ENCODE measurements around the gene RAPGEF5.
A peak's percentile ranks its signal among the peaks of the same experiment; 100 is the strongest.

The RAPGEF5 gene

GRCh38 chr7:22399091-22399490 lies 42.1 kb upstream of the RAPGEF5 start:
- peaks cover 34% of the 10 kb centered on the region for H3K4me1 ChIP-seq
- no peak for TF ChIP-seq Cebpa-rat (IDR thresholded peaks at IDR 0.05)
- peaks cover 14% of the 10 kb centered on the region for H3K9me3 ChIP-seq
- no peak overlapping the region for H3K4me3 ChIP-seq
- H4K20me1 ChIP-seq, result no peaks in the 10 kb centered on the region
- H3K27me3 ChIP-seq, result no peaks in the 10 kb centered on the region
- H3K27ac ChIP-seq, result no peak overlapping the region
- H3K36me3 ChIP-seq, result no peaks in the 10 kb centered on the region
- H3K4me2 ChIP-seq, result no peak overlapping the region
- no peak overlapping the region for H3K9ac ChIP-seq

GRCh38 chr7:22397981-22398380 lies 41.0 kb upstream of the RAPGEF5 start:
- Histone ChIP-seq H3K36me3 (no peaks in the 10 kb centered on the region), H3K27me3 (no peaks in the 10 kb centered on the region), H3K27ac (no peak overlapping the region), H3K4me2 (no peak overlapping the region), H3K9ac (no peak overlapping the region), H3K4me1 (peaks cover 28% of the 10 kb centered on the region), H4K20me1 (no peaks in the 10 kb centered on the region), H3K4me3 (no peak overlapping the region), H3K9me3 (peaks cover 3% of the 10 kb centered on the region)
- TF ChIP-seq Cebpa-rat (IDR thresholded peaks at IDR 0.05), result no peak

- Histone ChIP-seq H3K4me1 (peaks cover 17% of the 10 kb centered on the region), H3K9me3 (no peaks in the 10 kb centered on the region), H3K36me3 (no peaks in the 10 kb centered on the region), H4K20me1 (no peaks in the 10 kb centered on the region), H3K27me3 (no peaks in the 10 kb centered on the region), H3K4me3 (no peak overlapping the region), H3K4me2 (no peak overlapping the region), H3K9ac (no peak overlapping the region), H3K27ac (no peak overlapping the region)
- no peak for TF ChIP-seq Cebpa-rat (IDR thresholded peaks at IDR 0.05)
These were observed 38.3 kb upstream of the RAPGEF5 start for GRCh38 chr7:22395222-22395621.

DNA sequence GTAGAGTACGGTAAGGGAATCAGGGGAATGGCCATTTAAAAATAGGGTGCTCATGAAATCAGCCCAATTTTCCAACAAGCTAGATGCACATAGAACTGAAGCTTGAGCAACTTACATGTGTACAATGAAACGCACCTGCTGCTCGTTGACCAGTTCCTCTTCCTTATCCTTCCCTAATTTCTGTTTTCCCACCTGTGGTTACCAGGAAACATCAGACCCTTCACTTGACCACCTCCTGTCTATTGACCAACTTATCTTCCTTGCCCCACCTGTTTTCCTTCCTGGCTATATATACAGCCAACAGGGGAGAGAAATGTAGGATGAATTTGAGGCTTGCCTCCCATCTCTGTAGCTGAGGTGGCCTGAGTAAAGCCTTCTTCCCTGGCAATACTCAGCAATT lies 37.8 kb upstream of the RAPGEF5 start:
- Histone ChIP-seq H3K4me1 (peaks cover 21% of the 10 kb centered on the region), H3K9me3 (no peaks in the 10 kb centered on the region), H3K36me3 (no peaks in the 10 kb centered on the region), H3K9ac (no peak overlapping the region), H3K4me3 (no peak overlapping the region), H3K27me3 (no peaks in the 10 kb centered on the region), H4K20me1 (no peaks in the 10 kb centered on the region), H3K27ac (no peak overlapping the region), H3K4me2 (no peak overlapping the region)
- TF ChIP-seq Cebpa-rat (IDR thresholded peaks at IDR 0.05), result no peak

- H3K27me3 ChIP-seq, result no peaks in the 10 kb centered on the region
- H3K9ac ChIP-seq, result no peak overlapping the region
- no peaks in the 10 kb centered on the region for H3K36me3 ChIP-seq
- H3K4me3 ChIP-seq, result no peak overlapping the region
- peaks cover 28% of the 10 kb centered on the region for H3K4me1 ChIP-seq
- H3K4me2 ChIP-seq, result no peak overlapping the region
- no peak overlapping the region for H3K27ac ChIP-seq
- no peaks in the 10 kb centered on the region for H4K20me1 ChIP-seq
- TF ChIP-seq Cebpa-rat (IDR thresholded peaks at IDR 0.05), result no peak
- no peaks in the 10 kb centered on the region for H3K9me3 ChIP-seq
These were observed 37.2 kb upstream of the RAPGEF5 start for GRCh38 chr7:22393913-22394729.

DNA sequence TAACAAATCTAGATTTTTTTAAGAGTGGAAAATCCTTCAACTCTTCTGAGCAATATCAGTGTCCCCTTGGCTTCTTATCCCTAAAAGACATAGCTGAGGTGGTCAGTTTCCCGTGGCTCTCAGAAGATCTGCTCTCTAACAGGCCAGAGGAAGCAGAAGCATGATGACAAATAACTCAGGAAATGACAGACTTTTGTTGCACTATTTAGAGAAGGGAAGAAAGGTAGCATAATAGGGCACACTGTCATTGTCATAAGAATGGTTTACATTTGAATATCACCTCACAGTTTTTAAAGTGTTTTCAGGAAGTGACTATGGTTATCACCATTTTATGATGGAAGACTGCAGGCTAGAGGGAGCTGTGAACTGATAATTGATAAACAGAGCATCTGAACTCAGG lies 33.6 kb upstream of the RAPGEF5 start:
- no peak for TF ChIP-seq Cebpa-rat (IDR thresholded peaks at IDR 0.05)
- Histone ChIP-seq H3K4me3 (no peak overlapping the region), H3K36me3 (no peaks in the 10 kb centered on the region), H3K4me1 (peaks cover 55% of the 10 kb centered on the region), H3K4me2 (peak overlapping the region; percentile 17), H4K20me1 (no peaks in the 10 kb centered on the region), H3K27me3 (no peaks in the 10 kb centered on the region), H3K27ac (no peak overlapping the region), H3K9ac (no peak overlapping the region), H3K9me3 (peaks cover 13% of the 10 kb centered on the region)

DNA sequence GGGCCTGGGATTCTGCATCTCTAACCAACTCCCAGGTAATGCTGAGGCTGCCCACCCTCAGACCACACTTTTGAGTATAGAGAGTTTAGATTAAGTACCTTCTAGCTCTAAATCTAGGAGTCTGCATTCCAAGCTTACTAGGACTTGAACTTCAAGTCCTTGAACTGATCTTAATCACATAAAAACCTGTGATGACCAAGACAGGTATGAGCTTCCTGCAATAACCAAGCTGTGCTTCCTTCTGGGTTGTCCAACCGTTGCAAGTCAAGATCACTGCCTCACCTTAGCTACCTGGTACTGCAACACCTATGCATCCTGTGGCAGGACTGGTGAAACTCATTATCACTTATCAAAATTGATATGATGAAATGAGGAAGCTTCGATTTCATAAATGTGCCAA lies 32.9 kb upstream of the RAPGEF5 start:
- TF ChIP-seq Cebpa-rat (IDR thresholded peaks at IDR 0.05), result no peak
- Histone ChIP-seq H3K4me1 (peaks cover 52% of the 10 kb centered on the region), H4K20me1 (no peaks in the 10 kb centered on the region), H3K4me2 (peak overlapping the region; percentile 72; the same call in 1 of the 2 replicates), H3K9ac (no peak overlapping the region), H3K9me3 (peaks cover 16% of the 10 kb centered on the region), H3K4me3 (no peak overlapping the region), H3K36me3 (no peaks in the 10 kb centered on the region), H3K27me3 (no peaks in the 10 kb centered on the region), H3K27ac (peak overlapping the region; percentile 18; the same call in 1 of the 2 replicates)

DNA sequence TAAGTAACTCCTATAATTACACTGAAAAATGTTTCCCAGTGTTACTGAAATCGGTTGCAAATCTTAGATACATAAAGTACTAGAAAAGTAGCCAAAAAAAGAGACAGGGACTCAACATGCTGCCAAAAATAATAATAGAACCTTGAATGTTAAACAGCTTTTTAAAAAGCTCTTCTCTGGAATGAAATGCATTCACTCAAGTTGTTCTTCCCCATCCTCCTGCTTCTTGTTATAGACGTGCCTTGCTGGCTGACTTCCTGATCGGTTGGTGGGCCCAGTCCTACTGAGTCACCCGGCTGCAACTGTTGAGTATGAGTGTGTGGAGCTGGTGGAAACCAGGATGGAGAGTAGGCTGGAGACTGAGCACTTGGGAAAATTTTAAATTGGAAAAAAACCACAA lies 30.6 kb upstream of the RAPGEF5 start:
- H4K20me1 ChIP-seq, result no peaks in the 10 kb centered on the region
- H3K9ac ChIP-seq, result 0 out of 2 replicates have a peak overlapping the region, but pooled peaks have one; percentile 23
- no peaks in the 10 kb centered on the region for H3K27me3 ChIP-seq
- peak overlapping the region; percentile 74 for H3K27ac ChIP-seq
- H3K9me3 ChIP-seq, result peaks cover 20% of the 10 kb centered on the region
- H3K4me1 ChIP-seq, result peaks cover 54% of the 10 kb centered on the region
- no peaks in the 10 kb centered on the region for H3K36me3 ChIP-seq
- no peak overlapping the region; the same call in 1 of the 2 replicates for H3K4me3 ChIP-seq
- TF ChIP-seq Cebpa-rat (IDR thresholded peaks at IDR 0.05), result no peak
- H3K4me2 ChIP-seq, result peak overlapping the region; percentile 72

- Histone ChIP-seq H3K9ac (no peak overlapping the region), H4K20me1 (no peaks in the 10 kb centered on the region), H3K27ac (no peak overlapping the region), H3K9me3 (peaks cover 20% of the 10 kb centered on the region), H3K36me3 (no peaks in the 10 kb centered on the region), H3K4me3 (no peak overlapping the region), H3K4me1 (peaks cover 54% of the 10 kb centered on the region), H3K27me3 (no peaks in the 10 kb centered on the region), H3K4me2 (peak overlapping the region; percentile 17; the same call in 1 of the 2 replicates)
- TF ChIP-seq Cebpa-rat (IDR thresholded peaks at IDR 0.05), result no peak
These were observed 29.9 kb upstream of the RAPGEF5 start for GRCh38 chr7:22386865-22387264.

DNA sequence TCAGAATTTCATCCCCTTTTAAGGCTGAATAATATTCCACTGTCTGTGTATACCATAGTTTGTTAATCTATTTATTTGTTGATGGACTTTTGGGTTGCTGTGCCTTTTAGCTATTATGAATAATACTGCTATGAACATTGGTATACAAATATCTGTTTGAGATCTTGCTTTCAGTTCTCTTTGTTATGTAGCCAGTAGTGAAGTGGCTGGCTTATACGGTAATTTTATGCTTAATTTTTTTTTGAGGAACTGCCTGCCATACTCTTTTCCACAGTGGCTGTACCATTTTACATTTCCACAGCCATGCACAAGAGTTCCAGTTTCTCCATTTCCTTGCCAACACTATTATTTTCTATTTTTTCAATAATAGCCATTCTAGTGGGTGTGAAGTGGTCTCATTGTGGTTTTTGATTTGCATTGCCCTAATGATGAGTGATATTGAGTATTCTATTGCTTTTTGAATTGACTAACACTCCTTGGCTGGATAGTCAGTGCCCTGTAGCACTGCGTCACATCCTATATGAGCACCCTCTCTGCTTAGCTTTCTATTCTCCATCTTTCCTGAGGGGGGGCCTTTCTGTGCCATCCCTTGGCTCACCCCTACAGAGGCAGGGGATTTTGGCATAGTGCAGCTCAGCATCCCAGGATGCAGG lies 29.4 kb upstream of the RAPGEF5 start:
- H3K27ac ChIP-seq, result no peak overlapping the region
- TF ChIP-seq Cebpa-rat (IDR thresholded peaks at IDR 0.05), result no peak
- H4K20me1 ChIP-seq, result no peaks in the 10 kb centered on the region
- peaks cover 20% of the 10 kb centered on the region for H3K9me3 ChIP-seq
- H3K4me3 ChIP-seq, result no peak overlapping the region
- no peaks in the 10 kb centered on the region for H3K36me3 ChIP-seq
- H3K9ac ChIP-seq, result no peak overlapping the region
- H3K4me2 ChIP-seq, result no peak overlapping the region
- peaks cover 54% of the 10 kb centered on the region for H3K4me1 ChIP-seq
- H3K27me3 ChIP-seq, result no peaks in the 10 kb centered on the region

Measured in BLaER1 (cell line).